Activated T-helper 1 cell treated with anti-CD3 and anti-CD28 coated beads, Interleukin-12 subunit alpha, Interleukin-12 subunit beta, Interleukin-2, Interleukin-4 antibody, amounts not matched to agents 30 ng/mL and 10 ng/mL and 1 ng/mL, durations not matched to agents 14 hours and 24 hours and 36 hours (primary cell): Measurements from ENCODE around the gene REPS1. TPM values are rescaled to one million over a fixed set of nuclear protein-coding genes. Genes with fewer than 3 reads are reported as not detected.

Experiments
- DNase-seq: peaks from one replicate; pipeline ENCODE4 v3.0.0; 2021; ENCODE audit warnings: low spot score
- H3K27ac Mint-ChIP-seq: one replicate; pipeline ENCODE4 v1.8.0; 2021; ENCODE audit warnings: mild to moderate bottlenecking, mixed read lengths
- H3K27me3 Mint-ChIP-seq: one replicate; pipeline ENCODE4 v1.8.0; 2022; ENCODE audit warnings: mild to moderate bottlenecking, moderate library complexity, mixed read lengths; ENCODE audit not compliant: insufficient read depth
- H3K36me3 Mint-ChIP-seq: one replicate; pipeline ENCODE4 v1.8.0; 2021; ENCODE audit warnings: low read depth, mixed read lengths
- H3K4me1 Mint-ChIP-seq: one replicate; pipeline ENCODE4 v1.8.0; 2021; ENCODE audit warnings: low read depth, mixed read lengths
- H3K4me3 Mint-ChIP-seq: one replicate; pipeline ENCODE4 v1.8.0; 2021; ENCODE audit warnings: mild to moderate bottlenecking, moderate library complexity, mixed read lengths
- H3K9me3 Mint-ChIP-seq: one replicate; pipeline ENCODE4 v1.8.0; 2021; ENCODE audit warnings: mixed read lengths
- intact Hi-C: fragments of 100-400 bp; cut with micrococcal nuclease; formaldehyde crosslinking; loops from one replicate; pipeline ENCODE4 v1.15.1; 2024
- total RNA-seq: library from RNA; stranded (reverse); gene quantifications from 2 replicates; pipeline ENCODE4 v1.2.3, GENCODE V29; 2022

The REPS1 gene
- total RNA-seq, 1 donor from 2014 or later: 74.6 TPM

DNA sequence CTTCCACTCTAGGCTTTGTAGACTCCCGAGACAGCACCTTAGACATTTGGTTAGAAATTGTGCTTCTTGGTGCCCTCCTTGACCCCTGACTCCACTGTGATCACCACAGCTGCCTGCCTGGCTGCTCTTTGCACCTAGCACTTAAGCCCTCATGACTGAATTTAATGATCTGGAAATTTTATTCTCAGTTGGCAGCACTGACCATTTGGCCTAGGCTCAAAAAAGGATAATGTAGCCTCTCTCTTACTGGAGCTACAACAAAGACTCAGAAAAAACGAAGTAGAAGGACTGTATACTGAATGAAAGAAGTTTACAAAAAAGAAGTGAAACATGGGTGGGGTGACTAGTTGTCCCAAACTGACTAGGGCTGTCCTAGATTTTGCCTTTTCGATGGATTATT is 29.2 kb upstream of the REPS1 start:
- Mint-ChIP-seq H3K27ac (no peak overlapping the region), H3K9me3 (no peaks in the 10 kb centered on the region), H3K27me3 (peaks cover 6% of the 10 kb centered on the region), H3K36me3 (peaks cover 1% of the 10 kb centered on the region), H3K4me1 (no peaks in the 10 kb centered on the region), H3K4me3 (no peak overlapping the region)
- no peak for DNase-seq
- intact Hi-C loops: no loop called here

GRCh38 chr6:139016337-139017213 is 28.5 kb upstream of the REPS1 start:
- Mint-ChIP-seq H3K4me1 (no peaks in the 10 kb centered on the region), H3K36me3 (peaks cover 1% of the 10 kb centered on the region), H3K4me3 (no peak overlapping the region), H3K27ac (no peak overlapping the region), H3K27me3 (peaks cover 6% of the 10 kb centered on the region), H3K9me3 (no peaks in the 10 kb centered on the region)
- intact Hi-C loops: no loop called here
- DNase-seq: no peak

DNA sequence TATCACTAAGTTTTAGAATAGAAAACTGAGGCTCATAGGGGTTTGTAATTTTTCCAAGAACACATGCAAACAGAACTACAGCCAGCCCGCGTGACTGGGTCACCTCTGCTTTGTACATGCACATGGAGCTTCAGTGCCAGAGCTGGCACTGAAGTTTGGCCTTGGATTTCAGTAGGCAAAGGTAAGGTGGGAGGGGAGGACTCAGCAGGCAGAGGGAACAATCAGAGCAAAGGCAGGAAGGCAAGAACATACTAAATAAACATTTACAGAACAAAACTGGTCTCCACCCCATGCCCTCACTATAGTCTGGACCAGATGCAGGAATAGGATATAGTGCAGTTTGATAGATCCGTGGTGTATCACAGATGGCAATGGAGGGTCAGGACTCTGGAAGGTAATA is 26.9 kb upstream of the REPS1 start:
- no peak for DNase-seq
- H3K27ac Mint-ChIP-seq: no peak overlapping the region
- no peak overlapping the region for H3K4me3 Mint-ChIP-seq
- intact Hi-C loops: no loop called here
- H3K36me3 Mint-ChIP-seq: peaks cover 1% of the 10 kb centered on the region
- H3K4me1 Mint-ChIP-seq: no peaks in the 10 kb centered on the region
- peaks cover 6% of the 10 kb centered on the region for H3K27me3 Mint-ChIP-seq
- H3K9me3 Mint-ChIP-seq: no peaks in the 10 kb centered on the region

GRCh38 chr6:139013185-139013800 is 25.2 kb upstream of the REPS1 start:
- no peak for DNase-seq
- no peak overlapping the region for H3K4me3 Mint-ChIP-seq
- no peaks in the 10 kb centered on the region for H3K4me1 Mint-ChIP-seq
- H3K27me3 Mint-ChIP-seq: peaks cover 8% of the 10 kb centered on the region
- H3K36me3 Mint-ChIP-seq: no peaks in the 10 kb centered on the region
- H3K27ac Mint-ChIP-seq: no peak overlapping the region
- H3K9me3 Mint-ChIP-seq: no peaks in the 10 kb centered on the region
- intact Hi-C loops: no loop called here

GRCh38 chr6:139011980-139012379 is 23.9 kb upstream of the REPS1 start:
- Mint-ChIP-seq H3K4me3 (no peak overlapping the region), H3K27me3 (peaks cover 8% of the 10 kb centered on the region), H3K9me3 (no peaks in the 10 kb centered on the region), H3K4me1 (no peaks in the 10 kb centered on the region), H3K27ac (no peak overlapping the region), H3K36me3 (no peaks in the 10 kb centered on the region)
- DNase-seq: no peak
- intact Hi-C loops: no loop called here

- Mint-ChIP-seq H3K27me3 (peaks cover 8% of the 10 kb centered on the region), H3K4me1 (no peaks in the 10 kb centered on the region), H3K36me3 (no peaks in the 10 kb centered on the region), H3K4me3 (no peak overlapping the region), H3K27ac (no peak overlapping the region), H3K9me3 (no peaks in the 10 kb centered on the region)
- intact Hi-C loops: no loop called here
- DNase-seq: no peak
Observed at GRCh38 chr6:139010674-139011073, 22.6 kb upstream of the REPS1 start.

DNA sequence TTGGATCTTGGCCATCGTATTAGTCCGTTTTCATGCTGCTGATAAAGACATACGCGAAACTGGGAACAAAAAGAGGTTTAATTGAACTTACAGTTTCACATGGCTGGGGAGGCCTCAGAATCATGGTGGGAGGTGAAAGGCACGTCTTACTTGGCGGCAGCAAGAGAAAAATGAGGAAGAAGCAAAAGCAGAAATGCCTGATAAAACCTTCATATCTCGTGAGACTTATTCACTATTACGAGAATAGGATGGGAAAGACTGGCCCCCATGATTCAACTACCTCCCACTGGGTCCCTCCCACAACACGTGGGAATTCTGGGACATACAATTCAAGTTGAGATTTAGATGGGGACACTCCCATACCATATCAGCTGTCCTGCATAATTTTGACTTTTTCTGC is 20.1 kb upstream of the REPS1 start:
- Mint-ChIP-seq H3K4me3 (no peak overlapping the region), H3K27me3 (peaks cover 12% of the 10 kb centered on the region), H3K27ac (no peak overlapping the region), H3K36me3 (no peaks in the 10 kb centered on the region), H3K4me1 (no peaks in the 10 kb centered on the region), H3K9me3 (no peaks in the 10 kb centered on the region)
- intact Hi-C loops: no loop called here
- no peak for DNase-seq

DNA sequence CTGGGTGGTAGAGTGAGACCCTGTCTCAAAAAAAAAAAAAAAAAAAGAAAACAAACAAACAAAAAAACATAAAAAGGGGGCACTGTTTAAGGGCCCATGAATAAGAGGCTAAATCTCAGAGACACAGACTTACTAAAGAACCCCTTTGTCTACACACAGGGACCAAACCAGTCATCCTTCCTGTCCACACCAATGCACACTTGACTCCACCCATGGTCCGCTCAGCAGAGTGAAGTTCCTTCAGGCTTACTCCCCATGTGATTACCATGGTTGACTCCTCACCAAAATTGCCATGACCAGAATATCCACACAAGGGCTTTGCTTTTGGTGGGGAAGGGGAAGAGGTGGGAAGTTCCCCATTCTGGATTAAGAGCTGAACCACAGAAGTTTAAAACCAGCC is 19.4 kb upstream of the REPS1 start:
- Mint-ChIP-seq H3K4me3 (no peak overlapping the region), H3K9me3 (no peaks in the 10 kb centered on the region), H3K27me3 (peaks cover 14% of the 10 kb centered on the region), H3K27ac (no peak overlapping the region), H3K36me3 (no peaks in the 10 kb centered on the region), H3K4me1 (no peaks in the 10 kb centered on the region)
- DNase-seq: no peak
- intact Hi-C loops: no loop called here

- intact Hi-C loops: no loop called here
Observed at GRCh38 chr6:139006477-139006876, 18.4 kb upstream of the REPS1 start.

GRCh38 chr6:139003751-139004150 is 15.7 kb upstream of the REPS1 start:
- intact Hi-C loops: no loop called here
- DNase-seq: no peak
- H3K4me1 Mint-ChIP-seq: no peaks in the 10 kb centered on the region
- H3K27ac Mint-ChIP-seq: no peak overlapping the region
- no peaks in the 10 kb centered on the region for H3K9me3 Mint-ChIP-seq
- no peaks in the 10 kb centered on the region for H3K36me3 Mint-ChIP-seq
- H3K4me3 Mint-ChIP-seq: no peak overlapping the region
- peaks cover 17% of the 10 kb centered on the region for H3K27me3 Mint-ChIP-seq

More at GRCh38 chr6:139006477-139006876, 18.4 kb upstream of the REPS1 start:
- no peaks in the 10 kb centered on the region for H3K4me1 Mint-ChIP-seq
- H3K27ac Mint-ChIP-seq: no peak overlapping the region
- no peak for DNase-seq
- H3K36me3 Mint-ChIP-seq: no peaks in the 10 kb centered on the region
- no peak overlapping the region for H3K4me3 Mint-ChIP-seq
- peaks cover 19% of the 10 kb centered on the region for H3K27me3 Mint-ChIP-seq
- no peaks in the 10 kb centered on the region for H3K9me3 Mint-ChIP-seq

- H3K4me3 Mint-ChIP-seq: no peak overlapping the region
- H3K27ac Mint-ChIP-seq: no peak overlapping the region
- peaks cover 14% of the 10 kb centered on the region for H3K27me3 Mint-ChIP-seq
- no peaks in the 10 kb centered on the region for H3K9me3 Mint-ChIP-seq
- no peaks in the 10 kb centered on the region for H3K4me1 Mint-ChIP-seq
- H3K36me3 Mint-ChIP-seq: no peaks in the 10 kb centered on the region
- intact Hi-C loops: no loop called here
- no peak for DNase-seq
Observed at GRCh38 chr6:138999949-139000725, 12.1 kb upstream of the REPS1 start.

GRCh38 chr6:138997136-138997535 is 9.1 kb upstream of the REPS1 start:
- peaks cover 6% of the 10 kb centered on the region for H3K9me3 Mint-ChIP-seq
- peaks cover 4% of the 10 kb centered on the region for H3K4me1 Mint-ChIP-seq
- peaks cover 5% of the 10 kb centered on the region for H3K27me3 Mint-ChIP-seq
- H3K4me3 Mint-ChIP-seq: no peak overlapping the region
- no peak overlapping the region for H3K27ac Mint-ChIP-seq
- intact Hi-C loops: no loop called here
- no peaks in the 10 kb centered on the region for H3K36me3 Mint-ChIP-seq
- no peak for DNase-seq

DNA sequence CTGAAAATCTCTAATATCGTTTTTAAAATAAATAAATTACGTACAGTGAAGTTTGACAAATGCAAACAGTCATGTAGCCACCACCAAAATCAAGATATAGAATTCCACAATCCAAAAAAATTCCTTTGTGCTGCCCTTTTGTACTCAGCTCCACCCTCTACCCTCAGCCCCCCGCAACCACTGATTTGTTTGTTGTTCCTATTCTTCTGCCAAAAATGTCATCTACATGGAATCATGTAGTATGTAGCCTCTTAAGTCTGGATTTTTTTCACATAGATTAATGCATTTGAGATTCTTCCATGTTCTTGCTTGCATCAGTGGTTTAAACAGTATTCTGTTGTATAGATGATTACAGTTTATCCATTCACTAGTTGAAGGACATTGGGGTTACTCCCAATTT is 8.5 kb upstream of the REPS1 start:
- no peaks in the 10 kb centered on the region for H3K27me3 Mint-ChIP-seq

More for the DNA sequence above, 8.5 kb upstream of the REPS1 start:
- no peaks in the 10 kb centered on the region for H3K36me3 Mint-ChIP-seq
- H3K27ac Mint-ChIP-seq: no peak overlapping the region
- H3K4me3 Mint-ChIP-seq: no peak overlapping the region
- intact Hi-C loops: no loop called here
- H3K9me3 Mint-ChIP-seq: peaks cover 6% of the 10 kb centered on the region
- no peak for DNase-seq
- H3K4me1 Mint-ChIP-seq: peaks cover 4% of the 10 kb centered on the region
